ENCODE measurements around the gene FMNL1.

FMNL1 gene

GRCh38 chr17:45261577-45262515 is 40.2 kb downstream of the FMNL1 start, which contains the start of gene SPATA32:
Gene SPATA32 (minus strand): TSS chr17:45262094. CDS start chr17:45262016, 78 bp downstream.
- peak within 1 kb of the TSS; percentile 63 for H3K4me3 ChIP-seq (ENCODE audit: low read length)
- TF ChIP-seq, protein P1, sequence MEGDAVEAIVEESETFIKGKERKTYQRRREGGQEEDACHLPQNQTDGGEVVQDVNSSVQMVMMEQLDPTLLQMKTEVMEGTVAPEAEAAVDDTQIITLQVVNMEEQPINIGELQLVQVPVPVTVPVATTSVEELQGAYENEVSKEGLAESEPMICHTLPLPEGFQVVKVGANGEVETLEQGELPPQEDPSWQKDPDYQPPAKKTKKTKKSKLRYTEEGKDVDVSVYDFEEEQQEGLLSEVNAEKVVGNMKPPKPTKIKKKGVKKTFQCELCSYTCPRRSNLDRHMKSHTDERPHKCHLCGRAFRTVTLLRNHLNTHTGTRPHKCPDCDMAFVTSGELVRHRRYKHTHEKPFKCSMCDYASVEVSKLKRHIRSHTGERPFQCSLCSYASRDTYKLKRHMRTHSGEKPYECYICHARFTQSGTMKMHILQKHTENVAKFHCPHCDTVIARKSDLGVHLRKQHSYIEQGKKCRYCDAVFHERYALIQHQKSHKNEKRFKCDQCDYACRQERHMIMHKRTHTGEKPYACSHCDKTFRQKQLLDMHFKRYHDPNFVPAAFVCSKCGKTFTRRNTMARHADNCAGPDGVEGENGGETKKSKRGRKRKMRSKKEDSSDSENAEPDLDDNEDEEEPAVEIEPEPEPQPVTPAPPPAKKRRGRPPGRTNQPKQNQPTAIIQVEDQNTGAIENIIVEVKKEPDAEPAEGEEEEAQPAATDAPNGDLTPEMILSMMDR (conservative IDR thresholded peaks at IDR 0.05; ENCODE audit: low read length), result no peak
- peak; percentile 17 for DNase-seq (ENCODE audit: low read depth)

- TF ChIP-seq, protein P1 (conservative IDR thresholded peaks at IDR 0.05; ENCODE audit: low read length), result peak; percentile 21; the same call in 1 of the 2 replicates
- H3K4me3 ChIP-seq (ENCODE audit: low read length), result no peak overlapping the region
- peak; percentile 39 for DNase-seq (ENCODE audit: low read depth)
Observed at GRCh38 chr17:45262516-45263476, 41.1 kb downstream of the FMNL1 start.

DNA sequence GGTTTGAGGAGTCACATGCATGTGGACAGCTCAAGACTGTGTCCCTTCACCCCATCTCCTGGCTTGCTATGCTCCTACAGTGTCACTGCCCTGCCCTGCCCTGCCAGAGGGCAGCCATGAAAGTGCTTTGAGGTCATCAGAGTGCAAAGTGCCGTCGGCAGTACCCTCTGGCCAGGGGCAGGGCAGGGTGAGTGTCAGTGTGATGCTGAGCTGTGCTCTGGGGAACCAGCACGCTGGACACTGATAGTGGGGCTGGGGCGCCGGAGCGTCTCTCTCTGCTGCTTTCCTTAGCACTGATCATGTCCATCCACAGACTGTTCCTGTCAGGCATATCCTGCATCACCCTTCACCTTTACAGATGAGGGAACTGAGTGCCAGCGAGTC is 41.8 kb downstream of the FMNL1 start:
- TF ChIP-seq, protein P1 (conservative IDR thresholded peaks at IDR 0.05; ENCODE audit: low read length), result no peak
- H3K4me3 ChIP-seq (ENCODE audit: low read length), result no peak overlapping the region
- no peak for DNase-seq (ENCODE audit: low read depth)

DNA sequence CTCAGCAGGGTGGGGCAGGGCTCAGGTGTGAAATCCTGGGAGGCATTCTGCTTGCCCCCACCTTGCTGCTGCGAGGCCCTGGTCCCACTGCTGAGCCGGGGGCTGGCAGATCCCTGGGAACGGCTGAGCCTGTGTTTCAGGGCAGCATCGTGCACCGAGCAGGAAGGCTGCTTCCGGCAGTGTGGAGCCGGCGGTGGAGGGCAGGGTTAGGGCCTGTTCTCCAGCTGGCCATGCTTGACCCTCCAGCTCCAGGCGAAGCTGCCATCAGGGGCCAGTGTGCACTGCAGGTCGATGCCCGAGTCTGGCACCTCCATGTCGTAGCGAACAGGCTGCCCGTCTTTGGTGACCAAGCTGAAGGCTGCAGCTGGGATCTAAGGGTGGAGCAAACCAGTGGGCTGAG is 42.7 kb downstream of the FMNL1 start:
- DNase-seq (ENCODE audit: low read depth), result no peak
- no peak overlapping the region for H3K4me3 ChIP-seq (ENCODE audit: low read length)
- TF ChIP-seq, protein P1 (conservative IDR thresholded peaks at IDR 0.05; ENCODE audit: low read length), result no peak

DNA sequence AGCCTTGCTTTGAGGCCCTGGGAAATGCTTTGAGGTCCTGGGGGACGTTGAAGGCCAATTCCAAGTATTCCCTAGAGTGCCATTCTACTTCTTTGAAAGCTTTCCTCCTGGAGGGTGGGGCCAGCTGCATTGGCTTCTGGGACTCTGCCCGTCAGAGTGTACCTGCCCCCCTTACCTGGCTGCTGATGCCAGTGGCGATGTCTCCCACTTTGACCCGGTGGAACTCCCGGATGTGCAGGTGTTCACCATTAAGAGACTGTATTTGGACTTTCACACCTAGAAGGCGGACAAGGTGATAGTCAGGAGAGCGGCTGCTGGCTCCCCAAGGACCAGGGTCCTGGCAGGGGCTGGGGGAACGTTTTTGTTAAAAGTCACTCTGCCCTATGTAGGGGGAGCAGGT is 43.3 kb downstream of the FMNL1 start:
- TF ChIP-seq, protein P1 (conservative IDR thresholded peaks at IDR 0.05; ENCODE audit: low read length), result no peak
- no peak for DNase-seq (ENCODE audit: low read depth)
- no peak overlapping the region for H3K4me3 ChIP-seq (ENCODE audit: low read length)

DNA sequence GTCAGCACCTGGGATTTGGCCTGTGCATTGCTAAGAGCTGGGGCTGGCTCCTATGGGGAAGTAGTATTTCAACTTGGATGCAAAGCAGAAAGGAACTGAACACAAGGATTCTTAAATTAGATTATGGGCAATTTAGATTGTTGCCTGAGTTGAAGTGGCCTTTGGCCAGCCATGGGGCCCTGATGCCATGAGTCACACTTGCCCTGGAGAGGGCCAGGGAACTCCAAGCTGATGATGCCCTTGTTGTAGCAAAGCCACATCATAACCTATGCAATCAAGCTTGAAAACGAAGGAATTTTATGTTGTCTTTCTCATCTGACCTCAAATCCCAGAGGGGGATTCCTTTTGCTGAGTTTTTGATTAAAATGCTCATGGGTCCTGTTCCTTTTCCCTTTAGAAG is 44.1 kb downstream of the FMNL1 start:
- TF ChIP-seq, protein P1 (conservative IDR thresholded peaks at IDR 0.05; ENCODE audit: low read length), result no peak
- DNase-seq (ENCODE audit: low read depth), result peak; percentile 90
- H3K4me3 ChIP-seq (ENCODE audit: low read length), result no peak overlapping the region
